HG03457 (cell line): ENCODE results near the gene PAK1.

Source experiments
- ATAC-seq: cut with Tn5 transposase; IDR thresholded peaks from one replicate; pipeline ENCODE4 v1.9.1; 2021; ENCODE audit warnings: moderate number of reproducible peaks; ENCODE audit not compliant: unreplicated experiment

PAK1 gene

GRCh38 chr11:77377734-77378133, 96.2 kb downstream of the PAK1 start:
- ATAC-seq = no peak

- ATAC-seq = no peak
Observed at GRCh38 chr11:77375107-77375506, 98.8 kb downstream of the PAK1 start.

GRCh38 chr11:77374611-77375031, 99.3 kb downstream of the PAK1 start:
- no peak for ATAC-seq

- no peak for ATAC-seq
Observed at GRCh38 chr11:77374108-77374507, 99.8 kb downstream of the PAK1 start.

- ATAC-seq = no peak
Observed at GRCh38 chr11:77372726-77373125, 101.2 kb downstream of the PAK1 start.

GRCh38 chr11:77371646-77372045, 102.2 kb downstream of the PAK1 start:
- ATAC-seq = no peak

- no peak for ATAC-seq
Observed at GRCh38 chr11:77370217-77370616, 103.7 kb downstream of the PAK1 start.

GRCh38 chr11:77361184-77361583, 112.7 kb downstream of the PAK1 start:
- no peak for ATAC-seq

- no peak for ATAC-seq
Observed at GRCh38 chr11:77359481-77359880, 114.4 kb downstream of the PAK1 start.

GRCh38 chr11:77353131-77353530, 120.8 kb downstream of the PAK1 start:
- ATAC-seq = no peak

GRCh38 chr11:77351281-77351886, 122.5 kb downstream of the PAK1 start:
- no peak for ATAC-seq

- ATAC-seq = no peak
Observed at GRCh38 chr11:77347948-77348347, 125.9 kb downstream of the PAK1 start.

- ATAC-seq = no peak
Observed at GRCh38 chr11:77346906-77347603, 126.8 kb downstream of the PAK1 start.

- ATAC-seq = no peak
Observed at GRCh38 chr11:77345621-77346020, 128.3 kb downstream of the PAK1 start.

GRCh38 chr11:77340501-77340900, 133.4 kb downstream of the PAK1 start:
- no peak for ATAC-seq

- ATAC-seq = no peak
Observed at GRCh38 chr11:77332259-77332658, 141.6 kb downstream of the PAK1 start.

GRCh38 chr11:77325159-77325558, 148.7 kb downstream of the PAK1 start:
- ATAC-seq = no peak

- no peak for ATAC-seq
Observed at GRCh38 chr11:77324508-77324907, 149.4 kb downstream of the PAK1 start.

GRCh38 chr11:77322926-77323590, 150.8 kb downstream of the PAK1 start:
- no peak for ATAC-seq

GRCh38 chr11:77322506-77322905, 151.4 kb downstream of the PAK1 start:
- ATAC-seq = no peak

GRCh38 chr11:77320351-77320750, 153.5 kb downstream of the PAK1 start:
- ATAC-seq = no peak

GRCh38 chr11:77318600-77318999, 155.3 kb downstream of the PAK1 start:
- no peak for ATAC-seq
